ENCODE data around the gene NAIF1.
A peak's percentile ranks its signal among the peaks of the same experiment; 100 is the strongest.

Gene NAIF1

DNA sequence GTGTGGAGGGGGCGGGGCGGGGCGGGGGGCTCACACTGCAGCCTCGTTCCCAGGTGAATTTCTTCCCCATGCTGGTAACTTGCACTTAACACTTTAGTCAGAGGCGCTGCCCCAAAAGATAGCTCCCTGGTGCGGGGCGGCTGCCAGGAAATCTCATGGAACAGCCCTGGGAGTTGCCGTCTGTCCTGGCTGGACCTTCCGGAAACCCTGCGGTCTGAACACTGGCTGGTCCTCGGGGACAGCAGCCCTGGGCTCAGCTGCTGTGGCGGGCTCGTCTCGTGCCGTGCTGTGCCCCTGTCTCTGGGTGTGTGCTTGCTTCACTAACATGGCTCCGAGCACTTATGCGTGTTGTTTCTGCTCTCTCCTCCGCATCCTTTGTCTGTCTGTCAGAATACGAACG is 34.6 kb upstream of the NAIF1 start:
- no peak for DNase-seq

DNA sequence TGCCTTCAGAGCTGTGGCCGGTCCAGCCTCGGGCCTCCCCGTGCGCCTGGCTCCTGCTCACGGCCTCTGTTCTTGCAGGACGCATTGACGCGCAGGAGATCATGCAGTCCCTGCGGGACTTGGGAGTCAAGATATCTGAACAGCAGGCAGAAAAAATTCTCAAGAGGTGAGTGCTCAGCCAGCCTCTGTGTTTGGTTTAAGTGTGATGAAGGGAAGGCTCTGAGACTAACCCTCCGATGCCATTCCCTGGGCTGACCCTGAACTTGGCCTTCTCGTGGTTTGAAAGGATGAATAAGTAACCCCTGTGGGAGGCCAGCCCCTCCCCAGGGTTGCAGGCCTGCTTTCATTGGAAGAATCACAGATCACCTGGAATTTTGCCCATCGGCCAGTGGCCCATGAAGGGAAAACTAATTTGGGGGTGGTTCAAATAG is 34.1 kb upstream of the NAIF1 start:
- DNase-seq: no peak

- DNase-seq: no peak
Measured at GRCh38 chr9:128100581-128100980, 33.5 kb upstream of the NAIF1 start.

DNA sequence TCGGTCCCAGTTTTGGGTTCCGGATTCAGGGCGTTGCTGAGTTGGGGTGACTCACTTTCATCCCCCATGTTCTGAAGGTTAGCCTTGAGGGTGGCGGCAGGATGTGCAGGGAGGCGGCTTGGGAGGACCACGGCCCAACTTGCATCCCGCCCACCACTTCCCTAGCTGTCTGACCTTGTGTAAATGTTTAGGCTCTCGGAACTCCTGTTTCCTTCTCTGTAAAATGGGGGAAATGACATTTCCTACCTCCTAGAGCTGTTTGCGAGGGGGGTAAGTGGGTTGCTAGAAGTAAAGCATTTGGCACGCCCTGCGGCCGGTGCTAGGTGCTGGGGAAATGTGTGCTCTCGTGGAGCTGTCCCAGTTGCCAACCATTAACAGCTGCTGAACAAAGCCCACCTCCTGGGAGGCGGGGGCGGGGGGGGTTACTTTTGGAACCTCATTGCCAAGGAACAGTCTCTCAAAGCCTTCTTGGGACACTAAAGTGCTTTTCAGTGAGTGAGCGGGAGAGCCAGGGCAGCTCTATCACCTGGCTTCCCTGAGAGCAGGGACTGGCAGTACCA is 32.9 kb upstream of the NAIF1 start:
- no peak for DNase-seq

DNA sequence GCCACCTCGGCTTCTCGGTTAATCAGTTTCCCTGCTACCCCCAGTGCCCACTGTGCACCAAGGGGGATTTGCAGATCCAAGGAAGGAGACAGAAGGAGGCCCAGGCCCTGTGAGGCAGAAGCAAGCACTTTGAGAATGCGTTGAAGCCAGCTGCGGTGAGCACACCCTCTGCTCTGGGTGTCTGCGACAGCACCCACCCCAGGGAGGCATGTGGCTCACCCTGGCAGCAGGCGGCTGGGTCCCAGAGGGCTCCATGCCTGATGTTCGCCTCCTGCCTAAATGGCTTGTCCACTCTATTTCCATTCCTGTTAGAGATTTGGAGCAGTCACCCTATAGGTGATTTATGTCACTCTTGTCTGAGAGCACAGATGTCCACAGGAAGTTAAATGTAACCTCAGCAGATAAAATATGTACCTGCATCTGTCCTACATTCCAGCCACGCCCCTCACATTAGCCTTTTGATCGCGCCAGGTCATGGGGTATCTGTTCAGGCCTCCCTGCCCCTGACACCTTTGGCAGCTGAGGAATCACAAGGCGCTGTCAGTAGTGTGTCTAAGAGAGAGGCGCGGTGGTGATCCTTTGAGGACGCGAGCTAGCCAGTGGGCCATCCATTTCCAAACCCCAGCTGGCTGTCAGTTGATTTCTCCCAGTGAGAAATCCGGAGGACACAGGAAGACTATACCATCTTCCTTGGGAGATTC is 32.3 kb upstream of the NAIF1 start:
- no peak for DNase-seq

DNA sequence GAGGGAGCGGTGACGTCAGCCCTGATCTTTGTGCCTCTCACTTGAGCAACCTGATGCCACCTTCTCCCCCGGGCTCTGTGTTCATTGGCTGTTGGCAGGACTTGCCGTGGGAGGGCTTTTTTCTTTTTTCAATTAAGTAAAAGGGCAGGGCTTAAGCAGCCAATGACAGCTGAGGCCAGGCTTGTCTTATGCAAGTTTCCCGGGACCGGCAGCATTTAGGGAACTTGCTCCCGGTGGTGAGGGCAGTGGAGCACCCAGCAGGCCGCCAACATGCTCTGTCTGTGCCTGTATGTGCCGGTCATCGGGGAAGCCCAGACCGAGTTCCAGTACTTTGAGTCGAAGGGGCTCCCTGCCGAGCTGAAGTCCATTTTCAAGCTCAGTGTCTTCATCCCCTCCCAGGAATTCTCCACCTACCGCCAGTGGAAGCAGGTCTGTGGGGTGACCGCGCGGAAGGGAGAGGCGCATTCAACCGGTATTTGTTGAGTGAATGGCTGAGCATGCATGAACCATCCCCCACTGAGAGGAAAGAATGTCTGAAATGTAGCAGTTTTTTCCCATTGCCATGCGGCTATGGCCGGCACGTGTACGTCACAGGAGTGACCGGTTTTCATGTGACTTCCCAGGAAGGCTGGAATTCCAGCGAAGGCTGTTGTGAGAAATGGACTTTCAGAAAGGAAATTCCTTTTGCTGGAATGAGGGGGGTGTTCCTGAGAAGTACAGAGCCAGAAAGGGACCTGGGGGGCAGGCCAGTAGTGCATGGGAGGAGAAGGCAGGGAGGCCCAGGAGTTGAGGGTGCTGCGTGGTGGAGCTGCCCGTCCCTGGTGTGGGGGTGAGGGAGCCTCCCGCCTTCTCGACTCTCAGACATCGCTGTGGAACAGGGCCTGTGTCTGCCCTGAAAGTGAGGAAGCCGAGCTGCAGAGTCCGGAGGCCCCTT is 31.4 kb upstream of the NAIF1 start:
- DNase-seq: peak; percentile 97

DNA sequence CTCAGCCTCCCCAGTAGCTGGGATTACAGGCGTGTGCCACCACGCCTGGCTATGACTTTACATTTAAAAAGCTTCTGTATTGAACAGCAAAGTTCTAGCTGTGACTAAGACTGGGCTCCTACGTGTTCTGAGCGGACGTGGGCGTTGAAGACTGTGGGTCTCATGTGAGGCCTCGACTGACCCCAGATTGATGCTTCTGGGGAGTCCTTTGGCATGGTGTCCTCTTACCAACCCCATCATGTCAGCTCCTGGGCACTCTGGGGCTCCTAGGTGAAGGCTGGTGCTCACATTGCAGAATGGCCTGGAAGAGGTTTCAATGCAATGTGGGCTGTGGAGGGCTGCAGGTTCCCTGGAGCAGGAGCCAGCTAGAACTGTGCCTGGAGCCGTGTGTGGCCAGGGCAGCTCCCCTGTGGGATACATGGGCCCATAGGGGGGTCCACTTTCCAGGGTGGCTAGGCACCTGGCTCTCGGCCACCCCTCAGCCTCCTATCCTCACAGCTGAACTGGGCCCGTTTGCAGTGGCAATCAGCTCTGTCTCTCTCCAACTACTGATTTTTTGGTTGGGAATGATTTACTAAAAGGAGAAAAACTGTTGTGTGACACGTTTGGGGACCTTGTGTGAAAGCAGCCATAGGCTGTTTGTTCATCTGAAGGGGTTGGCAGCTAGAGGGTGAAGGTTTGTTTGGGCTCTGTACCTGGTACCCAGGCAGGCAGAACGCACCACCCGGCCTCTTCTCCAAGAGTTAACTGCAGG is 30.6 kb upstream of the NAIF1 start:
- DNase-seq: no peak

- peak; percentile 56 for DNase-seq
Measured at GRCh38 chr9:128096616-128097536, 29.8 kb upstream of the NAIF1 start.

GRCh38 chr9:128094950-128095544 is 27.9 kb upstream of the NAIF1 start:
- no peak for DNase-seq

- peak; percentile 99 for DNase-seq
Measured at GRCh38 chr9:128094166-128094949, 27.2 kb upstream of the NAIF1 start.

DNA sequence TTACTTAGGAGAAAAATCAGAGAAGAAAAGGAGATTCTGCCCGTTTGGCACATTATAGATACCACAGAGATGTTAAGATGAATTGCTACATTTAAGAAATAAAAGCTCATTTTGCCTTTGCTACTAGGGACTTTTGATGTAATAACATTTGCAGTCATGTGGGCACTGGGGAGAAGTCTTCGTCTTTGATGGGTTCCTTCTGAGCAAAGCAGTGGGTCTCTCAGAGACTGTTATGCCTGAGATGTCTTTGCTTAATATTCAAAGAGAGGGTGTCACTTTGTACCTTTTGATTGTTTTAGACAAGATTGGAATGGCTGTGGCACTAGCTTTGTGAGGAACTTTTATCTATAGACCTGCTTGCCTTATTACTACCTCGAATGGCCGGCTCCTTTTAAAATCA is 25.9 kb upstream of the NAIF1 start:
- no peak for DNase-seq

DNA sequence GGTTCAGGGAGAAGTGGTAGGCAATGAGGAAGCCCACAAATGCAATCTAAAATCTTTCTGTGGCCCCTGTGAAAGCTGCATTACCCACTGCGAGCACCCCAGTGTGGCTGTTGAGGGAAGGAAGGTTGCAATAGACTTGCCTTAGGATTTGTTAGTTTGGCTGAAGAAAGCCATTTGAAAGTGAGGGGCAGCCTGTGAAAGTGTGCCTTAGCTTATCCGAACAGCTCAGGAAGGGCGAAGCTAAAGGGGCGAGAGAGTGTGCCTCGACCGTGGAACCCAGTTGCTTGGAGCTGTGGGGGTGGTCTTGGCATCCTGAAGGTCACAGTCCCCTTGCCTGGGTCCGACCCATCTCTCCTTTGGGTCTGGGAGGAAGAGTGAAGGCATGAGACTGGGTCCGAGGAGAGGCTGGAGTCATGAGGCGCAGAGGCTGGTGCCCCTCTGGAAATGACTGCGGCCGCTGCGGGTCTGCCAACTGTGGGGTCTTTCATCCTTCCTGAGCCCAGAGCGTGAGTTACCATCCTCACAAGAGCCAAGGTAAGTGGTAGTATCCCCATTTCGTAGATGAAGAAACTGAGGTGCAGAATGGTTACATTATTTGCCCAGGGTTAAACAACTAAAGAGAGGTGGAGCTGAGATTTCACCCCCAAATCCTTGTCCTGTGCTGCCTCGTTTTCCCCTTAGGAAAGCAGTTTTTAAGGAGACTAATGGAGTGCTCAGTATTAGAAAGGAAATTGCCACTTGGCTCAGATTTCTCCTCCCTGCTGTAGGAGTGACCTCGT is 25.3 kb upstream of the NAIF1 start:
- DNase-seq: no peak

DNA sequence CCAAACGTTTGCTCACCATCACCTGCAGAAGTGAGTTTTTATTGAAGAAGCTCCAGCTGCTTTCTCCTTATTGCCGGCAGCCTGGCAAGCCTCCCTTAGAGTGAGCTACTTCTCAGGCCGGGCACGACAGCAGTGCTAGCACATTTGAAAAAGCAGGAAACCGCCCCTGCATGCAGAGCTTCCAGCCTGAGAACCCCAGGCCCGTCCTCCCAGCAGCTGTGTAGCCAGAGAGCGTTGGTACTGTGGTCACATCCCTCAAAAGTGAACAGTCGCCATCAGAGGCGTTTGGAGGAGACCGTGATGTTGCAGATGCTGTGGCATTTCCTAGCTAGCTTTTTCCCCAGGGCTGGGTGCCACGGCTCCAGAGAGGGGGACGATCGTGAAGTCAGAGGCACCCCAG is 24.5 kb upstream of the NAIF1 start:
- DNase-seq: no peak

GRCh38 chr9:128091144-128091543 is 24.0 kb upstream of the NAIF1 start:
- no peak for DNase-seq

DNA sequence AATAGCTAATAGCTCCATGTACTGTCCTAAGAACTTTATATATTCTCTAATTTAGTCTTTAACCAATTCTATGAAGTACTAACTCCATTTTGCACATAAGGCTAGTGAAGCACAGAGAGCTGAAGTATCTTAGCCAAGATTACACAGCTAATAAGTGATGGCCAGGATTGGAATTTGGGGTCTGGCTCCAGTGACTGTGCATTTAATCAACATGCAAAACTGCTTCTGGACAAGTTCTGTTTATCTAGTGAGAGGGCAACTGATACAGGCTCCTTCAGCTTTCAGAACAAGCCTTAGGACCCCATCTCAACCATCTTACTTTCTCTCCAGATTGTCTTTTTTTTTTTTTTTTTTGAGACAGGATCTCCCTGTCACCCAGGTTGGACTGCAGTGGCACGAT is 22.2 kb upstream of the NAIF1 start:
- peak; percentile 54 for DNase-seq

DNA sequence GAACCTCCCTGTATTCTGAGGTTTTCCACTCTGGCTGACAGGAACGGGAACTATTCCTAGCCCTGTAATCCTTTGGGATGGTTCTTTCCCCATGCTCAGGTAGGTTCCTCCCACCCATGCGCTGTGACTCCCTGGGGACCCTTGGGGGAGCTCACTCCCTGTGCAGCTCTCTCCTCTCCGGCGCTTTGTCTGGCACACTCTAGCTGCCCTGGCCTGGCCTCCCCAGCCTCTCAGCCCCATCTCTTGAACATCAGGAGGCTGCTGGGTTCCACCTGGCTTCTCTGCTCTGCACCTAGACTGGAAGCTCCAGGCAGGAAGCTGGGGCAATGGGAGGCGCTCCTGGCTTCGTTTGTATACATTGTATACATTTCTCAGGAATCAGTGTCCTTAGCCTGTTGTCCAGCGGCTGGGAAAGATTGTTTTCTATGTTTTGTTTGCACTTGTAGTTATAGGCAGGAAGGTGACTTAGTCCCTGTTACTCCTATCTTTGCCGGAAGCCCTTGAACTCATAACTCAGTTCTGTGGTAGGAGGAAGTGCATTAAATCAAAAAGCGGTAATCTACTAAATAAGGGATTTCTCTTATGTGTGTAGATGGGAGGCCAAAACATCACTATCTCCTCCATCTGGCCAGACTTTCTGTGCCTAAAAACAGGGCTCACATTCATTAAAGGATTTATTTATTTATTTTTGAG is 21.3 kb upstream of the NAIF1 start:
- DNase-seq: no peak

- peak; percentile 55 for DNase-seq
Measured at GRCh38 chr9:128087262-128087661, 20.1 kb upstream of the NAIF1 start.

DNA sequence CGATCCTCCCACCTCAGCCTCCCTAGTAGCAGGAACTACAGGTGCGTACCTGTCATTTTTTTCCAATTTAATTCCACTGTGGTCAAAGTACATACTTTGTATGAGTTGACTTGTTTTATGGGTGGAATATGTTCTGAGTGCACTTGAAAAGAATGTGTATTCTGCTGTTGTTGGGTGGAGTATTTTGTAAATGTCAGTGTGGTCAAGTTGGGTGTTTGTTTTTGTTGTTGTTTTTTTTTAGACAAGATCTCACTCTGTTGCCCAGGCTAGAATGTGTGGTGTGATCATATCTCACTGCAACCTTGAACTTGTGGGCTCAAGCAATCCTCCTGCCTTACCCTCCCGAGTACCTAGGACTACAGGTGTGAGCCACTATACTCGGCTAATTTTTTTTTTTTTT is 18.8 kb upstream of the NAIF1 start:
- DNase-seq: no peak

DNA sequence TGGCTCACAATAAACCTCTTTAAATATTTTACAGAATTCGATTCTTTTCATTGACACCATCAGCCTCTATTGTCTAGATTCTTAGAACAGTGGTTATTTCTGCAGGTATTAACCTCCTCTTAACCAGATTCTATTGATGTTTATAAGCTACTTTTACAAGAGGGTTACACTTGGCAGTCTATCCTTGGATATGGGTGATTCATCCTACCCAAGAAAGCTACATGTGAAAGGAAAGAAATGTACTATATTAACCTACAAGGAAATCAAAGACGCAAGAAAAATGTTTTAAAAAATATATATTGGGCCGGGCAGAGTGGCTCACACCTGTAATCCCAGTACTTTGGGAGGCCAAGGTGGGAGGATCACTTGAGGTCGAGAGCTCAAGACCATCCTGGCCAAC is 17.6 kb upstream of the NAIF1 start:
- no peak for DNase-seq
